Spleen (tissue), 7 donors: Measurements from ENCODE around the gene KCNJ16.

ENCODE experiments used
- POLR2AphosphoS5 ChIP-seq, 3 donors: sonication (generic); formaldehyde crosslinking; IDR thresholded peaks; one replicate each; pipeline ENCODE4 v1.5.1; 2017; ENCODE audit warnings: antibody characterized with exemption in 3 of 3
- TF ChIP-seq, protein P1 (sequence below), 11 experiments: fragments of 200-600 bp in 7 of 11; fragments of 450-650 bp in 4 of 11; sonication (generic) in 4 of 11; IDR thresholded peaks in 8 of 11; conservative IDR thresholded peaks in 3 of 11; 1 replicate in 7 of 11; 2 replicates in 4 of 11; pipeline versions ENCODE4 v1.4.0 to v1.8.0; 2016 to 2021; ENCODE audit warnings: antibody characterized with exemption in 11 of 11, inconsistent platforms in 4 of 11, mild to moderate bottlenecking in 1 of 11
- donor health status: DM: no; HTN: no; CAD: no; lungs with moderate emphysema.
- donor health status: DM: no; HTN: no; CAD: no.
- donor health status: DM: no; HTN: no; CAD: no.

- TF ChIP-seq, protein P1, sequence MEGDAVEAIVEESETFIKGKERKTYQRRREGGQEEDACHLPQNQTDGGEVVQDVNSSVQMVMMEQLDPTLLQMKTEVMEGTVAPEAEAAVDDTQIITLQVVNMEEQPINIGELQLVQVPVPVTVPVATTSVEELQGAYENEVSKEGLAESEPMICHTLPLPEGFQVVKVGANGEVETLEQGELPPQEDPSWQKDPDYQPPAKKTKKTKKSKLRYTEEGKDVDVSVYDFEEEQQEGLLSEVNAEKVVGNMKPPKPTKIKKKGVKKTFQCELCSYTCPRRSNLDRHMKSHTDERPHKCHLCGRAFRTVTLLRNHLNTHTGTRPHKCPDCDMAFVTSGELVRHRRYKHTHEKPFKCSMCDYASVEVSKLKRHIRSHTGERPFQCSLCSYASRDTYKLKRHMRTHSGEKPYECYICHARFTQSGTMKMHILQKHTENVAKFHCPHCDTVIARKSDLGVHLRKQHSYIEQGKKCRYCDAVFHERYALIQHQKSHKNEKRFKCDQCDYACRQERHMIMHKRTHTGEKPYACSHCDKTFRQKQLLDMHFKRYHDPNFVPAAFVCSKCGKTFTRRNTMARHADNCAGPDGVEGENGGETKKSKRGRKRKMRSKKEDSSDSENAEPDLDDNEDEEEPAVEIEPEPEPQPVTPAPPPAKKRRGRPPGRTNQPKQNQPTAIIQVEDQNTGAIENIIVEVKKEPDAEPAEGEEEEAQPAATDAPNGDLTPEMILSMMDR (IDR thresholded peaks at IDR 0.05 in 8 of 11, conservative IDR thresholded peaks at IDR 0.05 in 3 of 11), result no peak
- no peak for TF ChIP-seq POLR2AphosphoS5 (IDR thresholded peaks at IDR 0.05)
Observed at GRCh38 chr17:70120425-70120824, 45.4 kb downstream of the KCNJ16 start.
